AG04450 (cell line): ENCODE measurements around the gene MSH3. TPM values are rescaled to one million over a fixed set of nuclear protein-coding genes. Genes with fewer than 3 reads are reported as not detected.
"Not testable (repeated sequence)": the region's sequence is repeated elsewhere in the genome, so short reads cannot be mapped to it uniquely, and the experiment has no call there.

ENCODE experiments used
- CTCF ChIA-PET: fragments of 300-600, 350-600 bp; formaldehyde crosslinking; extraction: SDS; loops from one replicate; lab custom pipeline; 2022; ENCODE audit warnings: antibody characterized with exemption, inconsistent platforms; lab: Charles Lee
- POLR2A ChIA-PET: fragments of 350-600 bp; formaldehyde crosslinking; extraction: SDS; loops from one replicate; lab custom pipeline; 2021; ENCODE audit warnings: antibody characterized with exemption, inconsistent platforms; lab: Yijun Ruan, JAX
- DNase-seq: peaks from one replicate; pipeline ENCODE4 v3.0.0-alpha.2; 2011; ENCODE audit warnings: low read depth, low spot score
- H3K27ac ChIP-seq: one replicate; pipeline ENCODE4 v1.5.1; 2012; ENCODE audit warnings: low read depth, low read length, control low read depth
- H3K27me3 ChIP-seq: one replicate; pipeline ENCODE4 v1.6.0; 2012; ENCODE audit warnings: low read length; ENCODE audit not compliant: control insufficient read depth, insufficient read depth
- H3K4me3 ChIP-seq: 2 replicates; pipeline ENCODE4 v1.5.1; 2011; ENCODE audit warnings: mild to moderate bottlenecking, low read depth, low read length, control low read depth
- H3K9me3 ChIP-seq: 2 replicates; pipeline ENCODE4 v1.5.1; 2012; ENCODE audit warnings: low read length; ENCODE audit not compliant: control insufficient read depth, insufficient read depth
- CTCF ChIP-seq: IDR thresholded peaks from 2 replicates; pipeline ENCODE4 v1.5.1; 2011; ENCODE audit warnings: low read depth, low read length, control low read depth, inconsistent platforms
- polyA plus RNA-seq: library from polyadenylated mRNA; depleted of rRNA; stranded (reverse); fragments of >200 nt; gene quantifications from 2 replicates; pipeline ENCODE4 v1.2.3, GENCODE V29; 2011

Gene MSH3
- polyA plus RNA-seq, 1 experiment = 10.8 TPM

GRCh38 chr5:80736730-80737129 is 82.3 kb downstream of the MSH3 start:
- Histone ChIP-seq H3K27me3 (no peaks in the 10 kb centered on the region), H3K27ac (no peak overlapping the region), H3K4me3 (no peak overlapping the region), H3K9me3 (no peaks in the 10 kb centered on the region)
- ChIA-PET POLR2A (no interaction called here), CTCF (no interaction called here)
- no peak for DNase-seq
- TF ChIP-seq CTCF = no peak

GRCh38 chr5:80738466-80738865 is 84.0 kb downstream of the MSH3 start:
- no peak for TF ChIP-seq CTCF
- POLR2A ChIA-PET = no interaction called here
- CTCF ChIA-PET = no interaction called here
- no peak for DNase-seq
- no peak overlapping the region for H3K4me3 ChIP-seq
- H3K27ac ChIP-seq = no peak overlapping the region
- no peaks in the 10 kb centered on the region for H3K9me3 ChIP-seq
- H3K27me3 ChIP-seq = no peaks in the 10 kb centered on the region

GRCh38 chr5:80739057-80739456 is 84.6 kb downstream of the MSH3 start:
- DNase-seq = no peak
- Histone ChIP-seq H3K27me3 (no peaks in the 10 kb centered on the region), H3K9me3 (no peaks in the 10 kb centered on the region), H3K27ac (no peak overlapping the region), H3K4me3 (no peak overlapping the region)
- ChIA-PET CTCF (no interaction called here), POLR2A (no interaction called here)
- TF ChIP-seq CTCF = no peak

- H3K4me3 ChIP-seq = no peak overlapping the region
- ChIA-PET POLR2A (no interaction called here), CTCF (interaction anchor here (0.7 kb wide), 1 partner anchor 10 kb away, joined by 3 read pairs; no protein-coding TSS in a partner anchor)
- no peak for DNase-seq
- TF ChIP-seq CTCF = no peak
- H3K27me3 ChIP-seq = no peaks in the 10 kb centered on the region
- H3K27ac ChIP-seq = no peak overlapping the region
- no peaks in the 10 kb centered on the region for H3K9me3 ChIP-seq
Measured at GRCh38 chr5:80739496-80739895, 85.0 kb downstream of the MSH3 start.

GRCh38 chr5:80739898-80740297 is 85.4 kb downstream of the MSH3 start:
- CTCF ChIA-PET = interaction anchor here (0.6 to 0.7 kb wide), 2 partner anchors 11 to 177 kb away, joined by 3 read pairs; no protein-coding TSS in a partner anchor

GRCh38 chr5:80740488-80740887 is 86.0 kb downstream of the MSH3 start:
- H3K27ac ChIP-seq, H3K27me3 ChIP-seq, DNase-seq, POLR2A ChIA-PET, H3K4me3 ChIP-seq, H3K9me3 ChIP-seq: not testable (repeated sequence)
- CTCF ChIA-PET = interaction anchor here (0.6 kb wide), 1 partner anchor 176 kb away, joined by 3 read pairs; no protein-coding TSS in a partner anchor

More at GRCh38 chr5:80739898-80740297, 85.4 kb downstream of the MSH3 start:
- POLR2A ChIA-PET = no interaction called here
- no peak for DNase-seq
- no peaks in the 10 kb centered on the region for H3K27me3 ChIP-seq
- H3K9me3 ChIP-seq = no peaks in the 10 kb centered on the region
- H3K4me3 ChIP-seq = no peak overlapping the region
- H3K27ac ChIP-seq = no peak overlapping the region
- TF ChIP-seq CTCF = no peak
